SU-DHL-6 (cell line): Measurements from ENCODE around the gene PRSS2.

Source experiments
- H2AFZ ChIP-seq: fragments of 200-600 bp; sonication (generic); 2 replicates; pipeline ENCODE4 v1.6.1; 2014; ENCODE audit warnings: low read depth, mild to moderate bottlenecking, moderate library complexity, mixed read lengths, antibody characterized with exemption, low read length; ENCODE audit not compliant: severe bottlenecking
- H3F3A ChIP-seq: fragments of 200-600 bp; shearing (Covaris generic); 2 replicates; pipeline ENCODE4 v1.6.0; 2016; ENCODE audit warnings: antibody characterized with exemption, mild to moderate bottlenecking; ENCODE audit not compliant: insufficient read depth
- H3K27ac ChIP-seq: fragments of 200-600 bp; sonication (generic); 2 replicates; pipeline ENCODE4 v1.5.1; 2016; ENCODE audit warnings: low read depth, mild to moderate bottlenecking, low read length, moderate library complexity, mixed read lengths
- H3K27me3 ChIP-seq: fragments of 200-600 bp; sonication (generic), shearing (Covaris generic); 2 replicates; pipeline ENCODE4 v1.6.0; 2014; ENCODE audit warnings: mild to moderate bottlenecking, low read length
- H3K36me3 ChIP-seq: fragments of 200-600 bp; sonication (generic); 2 replicates; pipeline ENCODE4 v1.6.1; 2014; ENCODE audit warnings: mild to moderate bottlenecking, low read length, mixed read lengths
- H3K4me2 ChIP-seq: fragments of 300-600, 200-600 bp; shearing (Covaris generic), sonication (generic); 2 replicates; pipeline ENCODE4 v1.6.0; 2014; ENCODE audit warnings: low read length, low read depth, mild to moderate bottlenecking; ENCODE audit not compliant: poor library complexity, severe bottlenecking
- H3K4me3 ChIP-seq: fragments of 200-600 bp; sonication (generic); 2 replicates; pipeline ENCODE4 v1.5.1; 2014; ENCODE audit warnings: antibody characterized with exemption, low read length, mild to moderate bottlenecking, mixed read lengths; ENCODE audit not compliant: insufficient read depth, poor library complexity, severe bottlenecking
- H3K79me2 ChIP-seq: fragments of 200-600 bp; sonication (generic); 2 replicates; pipeline ENCODE4 v1.6.1; 2014; ENCODE audit warnings: mild to moderate bottlenecking, low read length, moderate library complexity; ENCODE audit not compliant: insufficient read depth
- H3K9ac ChIP-seq: fragments of 200-600 bp; sonication (generic); 2 replicates; pipeline ENCODE4 v1.7.0; 2014; ENCODE audit warnings: mild to moderate bottlenecking, low read length
- H3K9me2 ChIP-seq: fragments of 200-600 bp; sonication (generic); replicated peaks from 2 replicates; pipeline ENCODE4 v1.6.1; 2014; ENCODE audit warnings: low read length; ENCODE audit not compliant: insufficient read depth
- H3K9me3 ChIP-seq: fragments of 200-600 bp; sonication (generic); 2 replicates; pipeline ENCODE4 v1.6.1; 2014; ENCODE audit warnings: low read length, mixed read lengths; ENCODE audit not compliant: insufficient read depth
- H4K20me1 ChIP-seq: fragments of 200-600 bp; sonication (generic); 2 replicates; pipeline ENCODE4 v1.6.1; 2014; ENCODE audit warnings: low read depth, mild to moderate bottlenecking, antibody characterized with exemption, low read length, moderate library complexity, mixed read lengths
- EZH2phosphoT487 ChIP-seq: fragments of 200-600 bp; sonication (generic), shearing (Covaris generic); conservative IDR thresholded peaks from 2 replicates; pipeline ENCODE4 v1.6.1; 2018; ENCODE audit warnings: mild to moderate bottlenecking, antibody characterized with exemption, low read length, moderate library complexity, mixed read lengths
- TF ChIP-seq, protein P1 (sequence below): fragments of 200-600 bp; sonication (generic); IDR thresholded peaks from one replicate; pipeline ENCODE4 v1.5.1; 2017; ENCODE audit warnings: antibody characterized with exemption, mild to moderate bottlenecking, low read length, moderate library complexity; ENCODE audit not compliant: insufficient read depth, poor library complexity, severe bottlenecking

The PRSS2 gene

DNA sequence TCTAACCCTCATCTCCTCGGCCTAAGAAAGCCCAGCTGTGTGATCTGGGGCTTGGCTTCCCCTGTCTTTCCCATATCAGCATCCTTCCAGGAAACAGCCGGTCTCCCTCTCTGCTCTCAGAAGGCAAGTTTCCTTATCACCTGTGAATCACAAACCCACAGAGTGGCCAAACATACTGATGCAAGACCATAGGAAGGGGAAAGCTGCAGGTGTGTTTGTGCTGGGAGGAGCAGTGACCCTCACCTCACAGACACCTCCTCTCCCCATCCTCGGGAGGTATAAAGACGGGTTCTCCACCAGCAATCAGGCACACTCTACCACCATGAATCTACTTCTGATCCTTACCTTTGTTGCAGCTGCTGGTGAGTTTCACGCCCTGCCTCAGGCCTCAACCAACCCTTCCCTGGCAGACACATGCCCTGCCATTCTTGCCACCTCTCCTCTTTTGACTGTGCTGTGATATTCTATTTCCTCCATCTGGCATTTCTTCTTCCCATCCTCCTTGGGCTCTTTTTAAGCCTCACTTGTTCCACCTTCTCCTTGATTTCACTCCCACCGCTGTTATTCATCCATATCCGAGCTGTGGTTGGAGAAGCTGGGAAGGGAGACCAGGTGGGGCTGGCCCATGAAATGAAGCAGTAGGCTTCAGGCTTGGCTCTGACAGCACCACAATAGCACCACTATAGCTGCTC lies at the start of gene PRSS2:
Gene PRSS2, plus strand, starts transcription at position 310 of the 692 bp plus-strand sequence. Its CDS starts 13 bp downstream, at position 323.
- no peak within 1 kb of the TSS for H3K27ac ChIP-seq
- no peak within 1 kb of the TSS for H3K4me3 ChIP-seq
- H3K79me2 ChIP-seq, result no peaks in the 10 kb centered on the region
- no peaks in the 10 kb centered on the region for H3K9me3 ChIP-seq
- H3K4me2 ChIP-seq, result no peak within 1 kb of the TSS
- no peaks in the 10 kb centered on the region for H3K9me2 ChIP-seq
- no peak for TF ChIP-seq EZH2phosphoT487
- TF ChIP-seq, protein P1, sequence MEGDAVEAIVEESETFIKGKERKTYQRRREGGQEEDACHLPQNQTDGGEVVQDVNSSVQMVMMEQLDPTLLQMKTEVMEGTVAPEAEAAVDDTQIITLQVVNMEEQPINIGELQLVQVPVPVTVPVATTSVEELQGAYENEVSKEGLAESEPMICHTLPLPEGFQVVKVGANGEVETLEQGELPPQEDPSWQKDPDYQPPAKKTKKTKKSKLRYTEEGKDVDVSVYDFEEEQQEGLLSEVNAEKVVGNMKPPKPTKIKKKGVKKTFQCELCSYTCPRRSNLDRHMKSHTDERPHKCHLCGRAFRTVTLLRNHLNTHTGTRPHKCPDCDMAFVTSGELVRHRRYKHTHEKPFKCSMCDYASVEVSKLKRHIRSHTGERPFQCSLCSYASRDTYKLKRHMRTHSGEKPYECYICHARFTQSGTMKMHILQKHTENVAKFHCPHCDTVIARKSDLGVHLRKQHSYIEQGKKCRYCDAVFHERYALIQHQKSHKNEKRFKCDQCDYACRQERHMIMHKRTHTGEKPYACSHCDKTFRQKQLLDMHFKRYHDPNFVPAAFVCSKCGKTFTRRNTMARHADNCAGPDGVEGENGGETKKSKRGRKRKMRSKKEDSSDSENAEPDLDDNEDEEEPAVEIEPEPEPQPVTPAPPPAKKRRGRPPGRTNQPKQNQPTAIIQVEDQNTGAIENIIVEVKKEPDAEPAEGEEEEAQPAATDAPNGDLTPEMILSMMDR, result no peak
- no peaks in the 10 kb centered on the region for H3K27me3 ChIP-seq
- no peaks in the 10 kb centered on the region for H3K36me3 ChIP-seq
- H2AFZ ChIP-seq, result no peak within 1 kb of the TSS
- no peaks in the 10 kb centered on the region for H4K20me1 ChIP-seq
- no peak within 1 kb of the TSS for H3K9ac ChIP-seq
- no peaks in the 10 kb centered on the region for H3F3A ChIP-seq

DNA sequence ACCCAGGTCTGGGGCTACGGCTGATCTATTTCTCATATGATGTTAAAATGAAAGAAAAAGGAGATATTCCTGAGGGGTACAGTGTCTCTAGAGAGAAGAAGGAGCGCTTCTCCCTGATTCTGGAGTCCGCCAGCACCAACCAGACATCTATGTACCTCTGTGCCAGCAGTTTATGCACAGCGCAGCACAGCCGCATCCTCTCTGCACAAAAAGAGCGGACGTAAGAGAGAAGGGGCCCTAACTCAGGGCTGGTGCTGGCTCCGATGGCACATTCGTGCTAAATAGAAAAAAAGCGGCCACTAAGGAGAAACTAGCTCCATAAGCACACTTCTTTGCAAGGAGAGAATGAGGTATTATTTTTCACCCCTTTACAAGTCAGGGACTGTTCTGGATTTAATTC lies 49.8 kb upstream of the PRSS2 start:
- no peak overlapping the region for H3K4me3 ChIP-seq
- H3K36me3 ChIP-seq, result no peaks in the 10 kb centered on the region
- no peak overlapping the region for H3K27ac ChIP-seq
- H3F3A ChIP-seq, result no peaks in the 10 kb centered on the region
- H3K9ac ChIP-seq, result no peak overlapping the region
- no peaks in the 10 kb centered on the region for H4K20me1 ChIP-seq
- H3K9me2 ChIP-seq, result no peaks in the 10 kb centered on the region
- no peaks in the 10 kb centered on the region for H3K27me3 ChIP-seq
- no peaks in the 10 kb centered on the region for H3K79me2 ChIP-seq
- H3K9me3 ChIP-seq, result no peaks in the 10 kb centered on the region
- H3K4me2 ChIP-seq, result no peak overlapping the region
- no peak overlapping the region for H2AFZ ChIP-seq
- TF ChIP-seq, protein P1, result no peak
- TF ChIP-seq EZH2phosphoT487, result no peak

- H3K4me3 ChIP-seq, result no peak overlapping the region
Observed at GRCh38 chr7:142722248-142722794, 48.4 kb upstream of the PRSS2 start.

More at GRCh38 chr7:142722248-142722794, 48.4 kb upstream of the PRSS2 start:
- Histone ChIP-seq H3K36me3 (no peaks in the 10 kb centered on the region), H3F3A (no peaks in the 10 kb centered on the region), H2AFZ (no peak overlapping the region), H3K9ac (no peak overlapping the region), H3K9me2 (no peaks in the 10 kb centered on the region), H3K9me3 (no peaks in the 10 kb centered on the region), H3K79me2 (no peaks in the 10 kb centered on the region), H3K4me2 (no peak overlapping the region), H4K20me1 (no peaks in the 10 kb centered on the region), H3K27ac (no peak overlapping the region), H3K27me3 (no peaks in the 10 kb centered on the region)
- no peak for TF ChIP-seq EZH2phosphoT487
- TF ChIP-seq, protein P1, result no peak
